Measurements from ENCODE around the gene TF.

The TF gene

DNA sequence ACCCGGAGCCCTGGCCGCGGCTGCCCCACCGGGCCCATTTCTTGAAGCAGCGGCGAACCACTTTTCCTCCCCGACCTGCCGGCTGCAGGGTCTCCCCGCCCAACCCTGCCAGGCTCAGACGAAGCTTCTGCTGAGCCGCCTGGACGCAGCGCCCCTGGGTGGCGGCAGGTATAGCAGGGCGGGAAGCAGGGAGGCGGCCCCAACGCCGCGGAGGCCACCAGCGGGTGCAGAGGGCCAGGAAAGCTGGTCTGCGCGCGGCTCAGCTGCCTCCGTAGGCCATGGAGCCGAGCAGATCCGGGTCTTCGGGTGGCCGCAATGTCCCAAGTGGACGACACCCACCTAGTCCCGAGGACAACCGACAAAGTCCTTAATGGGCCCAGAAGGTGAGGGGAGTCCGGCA is 37.6 kb downstream of the TF start:
- no peaks in the 10 kb centered on the region for H3K9me2 ChIP-seq (replicated peaks; ENCODE audit: insufficient read depth, low read length)
- no peaks in the 10 kb centered on the region for H3K36me3 ChIP-seq (replicated peaks; ENCODE audit: insufficient read depth, low read length)
- TF ChIP-seq EZH2phosphoT487 (IDR thresholded peaks at IDR 0.05; ENCODE audit: low read length) (no peak), EZH2 (optimal IDR thresholded peaks at IDR 0.05; ENCODE audit: low read depth, low read length) (no peak)
- TF ChIP-seq, protein P1, sequence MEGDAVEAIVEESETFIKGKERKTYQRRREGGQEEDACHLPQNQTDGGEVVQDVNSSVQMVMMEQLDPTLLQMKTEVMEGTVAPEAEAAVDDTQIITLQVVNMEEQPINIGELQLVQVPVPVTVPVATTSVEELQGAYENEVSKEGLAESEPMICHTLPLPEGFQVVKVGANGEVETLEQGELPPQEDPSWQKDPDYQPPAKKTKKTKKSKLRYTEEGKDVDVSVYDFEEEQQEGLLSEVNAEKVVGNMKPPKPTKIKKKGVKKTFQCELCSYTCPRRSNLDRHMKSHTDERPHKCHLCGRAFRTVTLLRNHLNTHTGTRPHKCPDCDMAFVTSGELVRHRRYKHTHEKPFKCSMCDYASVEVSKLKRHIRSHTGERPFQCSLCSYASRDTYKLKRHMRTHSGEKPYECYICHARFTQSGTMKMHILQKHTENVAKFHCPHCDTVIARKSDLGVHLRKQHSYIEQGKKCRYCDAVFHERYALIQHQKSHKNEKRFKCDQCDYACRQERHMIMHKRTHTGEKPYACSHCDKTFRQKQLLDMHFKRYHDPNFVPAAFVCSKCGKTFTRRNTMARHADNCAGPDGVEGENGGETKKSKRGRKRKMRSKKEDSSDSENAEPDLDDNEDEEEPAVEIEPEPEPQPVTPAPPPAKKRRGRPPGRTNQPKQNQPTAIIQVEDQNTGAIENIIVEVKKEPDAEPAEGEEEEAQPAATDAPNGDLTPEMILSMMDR (IDR thresholded peaks at IDR 0.05; ENCODE audit: low read length) = no peak
- no peaks in the 10 kb centered on the region; the same call in 1 of the 2 replicates for H3K9me3 ChIP-seq (replicated peaks; ENCODE audit: insufficient read depth, low read length)
- no peak overlapping the region for H3K4me2 ChIP-seq (ENCODE audit: low read depth, low read length)
- no peak overlapping the region for H3K27ac ChIP-seq (ENCODE audit: low read length)
- DNase-seq = no peak
- H2AFZ ChIP-seq (ENCODE audit: low read length) = no peak overlapping the region
- no peak overlapping the region for H3K4me3 ChIP-seq (ENCODE audit: low read length)
- no peak overlapping the region for H3K9ac ChIP-seq (ENCODE audit: low read length)
- no peaks in the 10 kb centered on the region for H3K27me3 ChIP-seq (replicated peaks; ENCODE audit: insufficient read depth, low read length)
- no peaks in the 10 kb centered on the region for H3F3A ChIP-seq (ENCODE audit: insufficient read depth, low read length)
- no peaks in the 10 kb centered on the region for H4K20me1 ChIP-seq (ENCODE audit: insufficient read depth, low read length)
- H3K4me1 ChIP-seq (ENCODE audit: low read length) = no peaks in the 10 kb centered on the region
- H3K79me2 ChIP-seq (ENCODE audit: low read length) = no peaks in the 10 kb centered on the region

DNA sequence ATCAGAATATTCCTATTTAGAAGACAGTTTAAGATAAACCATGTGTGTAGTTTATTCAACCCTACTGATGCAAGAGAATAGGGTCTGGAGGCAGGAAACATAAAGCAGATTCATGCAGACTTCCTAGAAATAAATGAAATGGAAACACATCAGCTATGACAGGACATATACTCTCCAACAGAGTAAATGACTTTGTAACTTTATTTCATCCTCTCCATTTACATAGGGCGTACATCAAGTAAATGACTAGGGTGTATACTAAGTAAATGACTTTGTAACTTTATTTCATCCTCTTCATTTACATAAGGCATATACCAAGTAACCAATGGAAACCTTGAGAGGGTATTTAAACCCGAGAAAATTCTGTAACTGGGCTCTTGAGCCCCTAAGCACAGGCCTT is 41.8 kb downstream of the TF start:
- H3K9me2 ChIP-seq (replicated peaks; ENCODE audit: insufficient read depth, low read length) = no peaks in the 10 kb centered on the region
- no peak overlapping the region for H2AFZ ChIP-seq (ENCODE audit: low read length)
- no peaks in the 10 kb centered on the region for H4K20me1 ChIP-seq (ENCODE audit: insufficient read depth, low read length)
- TF ChIP-seq, protein P1 (IDR thresholded peaks at IDR 0.05; ENCODE audit: low read length) = no peak
- TF ChIP-seq EZH2phosphoT487 (IDR thresholded peaks at IDR 0.05; ENCODE audit: low read length) (no peak), EZH2 (optimal IDR thresholded peaks at IDR 0.05; ENCODE audit: low read depth, low read length) (no peak)
- no peaks in the 10 kb centered on the region for H3K79me2 ChIP-seq (ENCODE audit: low read length)
- H3K4me2 ChIP-seq (ENCODE audit: low read depth, low read length) = no peak overlapping the region
- H3K9me3 ChIP-seq (replicated peaks; ENCODE audit: insufficient read depth, low read length) = no peaks in the 10 kb centered on the region; the same call in 1 of the 2 replicates
- no peaks in the 10 kb centered on the region for H3K4me1 ChIP-seq (ENCODE audit: low read length)
- no peak overlapping the region for H3K4me3 ChIP-seq (ENCODE audit: low read length)
- no peak overlapping the region for H3K27ac ChIP-seq (ENCODE audit: low read length)
- no peaks in the 10 kb centered on the region for H3K36me3 ChIP-seq (replicated peaks; ENCODE audit: insufficient read depth, low read length)
- no peaks in the 10 kb centered on the region for H3K27me3 ChIP-seq (replicated peaks; ENCODE audit: insufficient read depth, low read length)
- H3K9ac ChIP-seq (ENCODE audit: low read length) = no peak overlapping the region
- no peaks in the 10 kb centered on the region for H3F3A ChIP-seq (ENCODE audit: insufficient read depth, low read length)
- DNase-seq = no peak

DNA sequence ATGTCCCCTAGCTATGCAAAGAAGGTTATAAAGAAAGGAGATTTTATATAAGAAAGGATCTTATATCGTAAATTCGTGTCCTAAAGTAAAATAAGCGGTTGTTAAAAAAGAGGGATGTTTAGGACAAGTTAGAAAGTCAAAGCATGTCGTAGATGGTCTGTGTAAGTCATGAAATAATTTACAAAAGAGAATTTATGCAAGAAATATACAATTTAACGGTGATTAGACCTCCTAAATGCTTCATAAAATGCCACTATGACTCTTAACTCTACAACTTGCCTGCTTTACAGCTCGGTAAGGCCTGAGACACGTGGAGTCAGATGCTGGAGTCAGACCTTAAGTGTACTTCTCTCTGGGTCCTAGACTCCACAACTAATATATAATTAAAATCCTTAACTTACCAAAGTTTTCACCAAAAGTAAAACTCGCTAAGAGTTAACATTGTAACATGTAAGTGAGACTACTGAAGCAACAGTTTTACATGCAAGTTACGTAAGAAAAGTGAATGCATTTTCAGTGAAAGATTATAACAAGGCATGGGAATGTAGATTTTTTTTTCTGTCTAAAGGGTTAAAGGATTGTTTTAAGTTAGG is 46.1 kb downstream of the TF start:
- H3F3A ChIP-seq (ENCODE audit: insufficient read depth, low read length) = no peaks in the 10 kb centered on the region
- no peaks in the 10 kb centered on the region for H3K9me2 ChIP-seq (replicated peaks; ENCODE audit: insufficient read depth, low read length)
- H2AFZ ChIP-seq (ENCODE audit: low read length) = no peak overlapping the region
- no peaks in the 10 kb centered on the region for H3K27me3 ChIP-seq (replicated peaks; ENCODE audit: insufficient read depth, low read length)
- no peak overlapping the region for H3K9ac ChIP-seq (ENCODE audit: low read length)
- H3K36me3 ChIP-seq (replicated peaks; ENCODE audit: insufficient read depth, low read length) = no peaks in the 10 kb centered on the region
- H3K4me2 ChIP-seq (ENCODE audit: low read depth, low read length) = no peak overlapping the region
- TF ChIP-seq EZH2phosphoT487 (IDR thresholded peaks at IDR 0.05; ENCODE audit: low read length) (no peak), EZH2 (optimal IDR thresholded peaks at IDR 0.05; ENCODE audit: low read depth, low read length) (no peak)
- TF ChIP-seq, protein P1 (IDR thresholded peaks at IDR 0.05; ENCODE audit: low read length) = no peak
- no peaks in the 10 kb centered on the region for H3K4me1 ChIP-seq (ENCODE audit: low read length)
- H3K4me3 ChIP-seq (ENCODE audit: low read length) = no peak overlapping the region
- no peaks in the 10 kb centered on the region for H4K20me1 ChIP-seq (ENCODE audit: insufficient read depth, low read length)
- no peaks in the 10 kb centered on the region for H3K79me2 ChIP-seq (ENCODE audit: low read length)
- H3K9me3 ChIP-seq (replicated peaks; ENCODE audit: insufficient read depth, low read length) = no peaks in the 10 kb centered on the region
- no peak for DNase-seq
- no peak overlapping the region for H3K27ac ChIP-seq (ENCODE audit: low read length)
